Embryonic facial prominence (tissue), 1 donor: ENCODE measurements around the gene EIF4G3.
"Not testable (repeated sequence)": the region's sequence is repeated elsewhere in the genome, so short reads cannot be mapped to it uniquely, and the experiment has no call there.

Experiments
- DNase-seq: peaks from one replicate; pipeline ENCODE4 v3.0.0-alpha.2; 2016; ENCODE audit errors: extremely low spot score

Gene EIF4G3

DNA sequence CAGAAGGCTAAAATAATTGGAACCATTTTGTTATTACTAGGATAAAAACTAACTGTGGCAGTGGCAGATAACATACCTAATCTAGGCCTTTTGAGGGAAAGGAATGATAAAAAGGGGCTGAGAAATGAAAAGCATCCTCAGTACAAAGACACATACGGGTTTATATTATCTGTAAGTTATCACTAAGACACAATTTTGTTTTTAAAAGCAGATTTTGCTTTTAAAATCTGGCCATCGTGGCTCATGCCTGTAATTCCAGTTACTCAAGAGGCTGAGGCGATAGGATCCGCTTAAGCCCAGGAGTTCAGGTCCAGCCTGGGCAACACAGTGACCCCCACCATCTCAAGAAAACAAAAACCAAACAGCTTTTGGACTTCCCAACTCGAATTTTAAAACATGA lies 364.8 kb downstream of the EIF4G3 start:
- no peak for DNase-seq

DNA sequence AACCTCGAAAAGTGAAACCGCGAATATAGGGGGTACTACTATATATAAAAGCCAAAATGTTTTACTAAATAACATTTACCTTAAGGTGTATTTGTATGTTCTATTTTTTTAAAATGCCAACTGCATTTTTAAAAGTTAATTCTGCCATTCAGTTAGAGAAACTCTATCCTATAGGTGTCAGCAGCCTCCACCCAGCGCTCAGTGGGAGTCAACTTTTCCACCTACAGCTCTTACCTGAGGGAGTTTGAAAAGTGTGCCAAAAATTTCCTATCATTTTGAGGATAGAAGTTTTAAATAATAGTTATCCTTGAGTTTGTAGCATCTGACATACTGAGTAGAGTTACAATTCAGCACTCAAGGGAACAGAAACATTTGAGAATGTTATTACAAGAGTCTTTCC lies 383.5 kb downstream of the EIF4G3 start:
- DNase-seq: no peak

DNA sequence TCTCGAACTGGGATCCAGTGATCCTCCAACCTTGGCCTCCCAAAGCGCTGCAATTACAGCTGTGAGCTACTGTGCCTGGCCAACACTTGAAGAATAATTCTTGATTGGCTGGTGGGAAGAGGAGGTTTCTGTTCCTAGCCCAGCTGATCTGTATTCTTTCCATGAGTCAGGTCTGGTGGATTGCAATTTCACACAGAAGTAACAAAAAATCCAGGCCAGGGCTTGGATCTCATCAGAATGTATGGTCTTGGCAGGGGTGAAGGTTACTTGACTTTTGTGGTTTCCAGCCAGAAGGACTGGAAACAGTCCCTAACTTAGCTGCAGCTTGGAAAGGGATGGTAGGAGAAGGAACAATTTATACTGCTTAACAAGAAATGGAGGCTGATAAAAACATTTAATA lies 384.5 kb downstream of the EIF4G3 start:
- no peak for DNase-seq

DNA sequence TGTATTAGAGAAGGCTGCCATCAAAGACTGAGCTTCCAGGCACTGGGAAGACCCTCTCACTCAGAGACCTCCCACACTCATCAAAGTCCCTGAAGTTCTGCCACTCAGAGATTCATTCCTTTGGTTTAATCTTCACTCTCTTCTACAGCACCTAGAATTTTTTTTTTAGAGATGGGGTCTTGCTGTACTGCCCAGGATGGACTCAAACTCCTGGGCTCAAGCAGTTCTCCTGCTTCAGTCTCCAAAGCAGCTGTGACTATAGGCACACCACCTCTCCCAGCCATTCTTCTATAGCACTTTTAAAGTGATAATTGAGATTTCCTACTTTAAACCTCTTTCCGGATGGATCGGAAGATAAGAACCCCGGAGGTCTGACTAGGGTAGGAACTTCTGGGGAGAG lies 385.9 kb downstream of the EIF4G3 start:
- DNase-seq: no peak

DNA sequence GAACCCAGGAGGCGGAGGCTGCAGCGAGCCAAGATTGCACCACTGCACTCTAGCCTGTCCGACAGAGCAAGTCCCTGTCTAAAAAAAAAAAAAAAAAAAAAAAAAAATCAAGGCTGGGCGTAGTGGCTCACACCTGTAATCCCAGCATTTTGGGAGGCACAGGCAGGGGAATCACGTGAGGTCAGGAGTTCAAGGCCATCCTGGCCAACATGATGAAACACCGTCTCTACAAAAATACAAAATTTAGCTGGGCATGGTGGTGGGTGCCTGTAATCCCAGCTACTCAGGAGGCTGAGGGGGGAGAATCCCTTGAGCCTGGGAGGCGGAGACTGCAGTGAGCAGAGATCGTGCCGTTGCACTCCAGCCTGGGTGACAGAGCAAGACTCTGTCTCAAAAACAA lies 387.1 kb downstream of the EIF4G3 start:
- DNase-seq: not testable (repeated sequence)

DNA sequence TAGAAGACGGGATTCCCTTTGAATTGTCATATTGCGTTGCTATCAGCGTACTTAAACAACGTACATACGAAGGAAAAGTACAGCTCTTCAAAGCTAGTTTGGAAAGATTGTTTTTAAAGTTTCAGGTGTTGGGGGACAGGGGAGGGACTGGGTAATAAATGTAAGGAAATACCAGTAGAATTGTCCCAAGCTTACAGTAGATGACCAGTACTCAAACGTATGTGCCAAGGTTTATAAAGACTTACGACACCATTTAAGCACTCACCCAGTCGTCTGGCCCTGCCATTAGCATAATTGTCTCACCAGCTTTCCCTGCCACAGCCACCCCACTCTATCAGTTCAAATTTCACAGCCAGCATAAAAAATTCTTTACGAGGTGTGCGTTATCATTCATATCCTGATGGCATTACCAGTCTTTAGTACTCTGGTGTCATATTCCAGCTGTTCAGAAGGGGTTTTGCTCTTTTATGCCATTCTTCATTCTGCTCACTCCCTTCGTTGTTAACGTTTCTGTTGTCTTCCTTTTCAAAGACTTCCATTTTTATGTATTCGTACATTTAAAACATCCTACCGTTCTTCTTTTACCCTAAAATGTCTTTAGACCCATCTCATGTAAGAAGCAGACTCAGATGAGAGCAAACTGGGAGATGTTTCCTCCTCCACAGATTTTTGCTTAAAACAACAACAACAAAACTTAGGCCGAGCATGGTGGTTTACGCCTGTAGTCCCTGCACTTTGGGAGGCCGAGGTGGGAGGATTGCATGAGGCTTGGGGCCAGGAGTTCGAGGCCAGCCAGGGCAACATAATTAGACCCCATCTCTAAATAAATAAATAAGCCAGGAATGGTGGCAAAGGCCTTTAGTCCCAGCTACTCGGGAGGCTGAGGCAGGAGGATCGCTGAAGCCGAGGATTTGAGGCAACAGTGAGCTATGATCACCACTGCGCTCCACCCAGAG lies 388.6 kb downstream of the EIF4G3 start:
- DNase-seq: no peak

DNA sequence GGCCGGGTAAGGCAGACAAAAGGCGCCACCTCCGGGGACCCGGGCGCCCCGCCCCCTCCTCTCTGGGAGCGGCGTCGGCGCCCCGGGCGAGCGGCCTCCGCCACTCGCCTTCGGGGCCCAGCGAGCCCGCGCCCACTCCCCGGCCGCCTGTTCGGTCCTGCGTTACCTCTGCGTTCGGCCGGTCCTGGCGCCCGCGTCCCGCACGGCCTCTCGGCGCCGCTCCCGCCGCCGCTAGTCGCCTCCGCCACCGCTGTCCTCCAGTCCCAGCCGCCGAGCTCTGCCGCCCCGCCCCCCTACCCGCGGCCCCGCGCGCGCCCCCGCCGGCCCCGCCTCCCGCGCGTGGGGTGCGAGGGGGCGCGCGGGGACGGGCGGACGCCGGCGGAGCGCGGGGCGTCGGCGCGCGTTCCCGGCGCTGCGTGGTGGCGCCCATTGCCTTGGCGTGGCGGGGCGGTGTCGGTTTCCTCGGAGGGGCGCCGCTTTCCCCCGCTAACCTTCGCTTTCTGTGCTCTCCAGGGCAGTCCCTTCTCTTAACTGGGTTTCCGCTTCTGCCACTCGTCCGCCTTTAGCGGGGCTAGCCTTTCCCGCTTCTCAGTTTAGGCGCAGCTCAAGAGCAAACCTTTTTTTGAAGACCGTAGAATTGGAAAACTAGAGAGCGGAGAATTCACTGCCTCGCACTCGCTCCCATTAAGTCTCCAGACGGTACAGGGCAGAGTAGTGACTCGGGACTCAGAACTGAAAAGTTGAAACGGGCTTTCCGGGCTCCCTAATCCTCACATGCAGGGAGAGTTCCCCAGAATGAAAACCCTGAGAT lies 389.5 kb downstream of the EIF4G3 start, which contains the start of gene HP1BP3:
TSS of gene HP1BP3 (minus strand) at position 279 of the 811 bp plus-strand sequence. CDS start 6,867 bp downstream, outside the sequence.
- DNase-seq: peak; percentile 45

DNA sequence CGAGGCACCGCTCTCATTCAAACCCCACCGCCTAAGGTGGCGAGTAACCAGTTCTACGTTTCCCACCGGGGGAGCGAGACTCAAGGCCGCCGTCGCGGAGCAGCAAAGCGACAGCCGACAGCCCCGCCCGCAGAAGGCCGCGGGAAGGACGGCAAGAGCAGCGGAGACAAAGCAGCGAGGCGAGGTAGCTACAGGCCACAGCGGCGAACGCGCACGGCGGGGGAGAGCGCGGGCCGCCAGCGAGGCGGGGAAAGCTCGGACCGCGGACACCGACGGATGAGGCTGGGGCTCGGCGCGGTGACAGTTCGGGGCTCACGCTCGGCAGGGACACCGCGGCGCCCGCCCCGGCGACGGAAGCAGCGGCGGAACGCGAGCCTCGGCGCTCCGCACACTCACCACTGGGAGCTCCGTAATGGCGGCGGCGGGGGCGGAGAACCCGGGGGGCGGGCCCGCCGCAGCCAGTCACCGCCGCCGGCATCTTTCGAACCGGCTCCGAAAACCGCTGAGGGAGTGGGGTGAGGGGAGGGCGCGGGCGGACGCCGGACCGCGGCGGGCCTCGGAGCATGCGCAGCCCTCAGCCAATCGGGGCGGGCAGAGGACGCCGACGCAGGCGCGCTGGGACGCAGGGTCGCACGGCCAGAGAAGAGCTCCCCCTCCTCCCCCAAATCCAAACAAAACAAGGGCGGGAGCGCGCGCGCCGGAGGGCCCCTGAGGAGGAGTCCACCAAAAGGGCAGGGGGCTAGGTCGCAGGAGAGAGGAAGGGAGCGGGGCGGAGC lies 390.3 kb downstream of the EIF4G3 start:
- peak; percentile 87 for DNase-seq

DNA sequence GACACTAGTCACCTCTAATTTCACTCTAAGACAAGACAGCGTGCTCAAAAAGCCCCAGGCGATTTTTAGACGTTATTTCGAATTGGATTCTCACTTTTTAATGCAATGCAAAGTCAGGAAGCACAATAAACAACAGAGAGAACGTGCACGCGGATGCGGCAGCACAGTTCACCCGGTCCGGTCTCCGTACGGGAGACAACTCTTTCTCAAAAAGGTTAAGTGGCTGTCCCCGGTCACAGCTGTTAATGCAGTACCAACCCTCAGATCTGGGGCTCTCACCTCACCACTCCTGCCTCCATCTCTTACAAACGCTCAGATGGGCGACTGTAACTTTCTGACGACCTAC lies 390.8 kb downstream of the EIF4G3 start:
- no peak for DNase-seq

DNA sequence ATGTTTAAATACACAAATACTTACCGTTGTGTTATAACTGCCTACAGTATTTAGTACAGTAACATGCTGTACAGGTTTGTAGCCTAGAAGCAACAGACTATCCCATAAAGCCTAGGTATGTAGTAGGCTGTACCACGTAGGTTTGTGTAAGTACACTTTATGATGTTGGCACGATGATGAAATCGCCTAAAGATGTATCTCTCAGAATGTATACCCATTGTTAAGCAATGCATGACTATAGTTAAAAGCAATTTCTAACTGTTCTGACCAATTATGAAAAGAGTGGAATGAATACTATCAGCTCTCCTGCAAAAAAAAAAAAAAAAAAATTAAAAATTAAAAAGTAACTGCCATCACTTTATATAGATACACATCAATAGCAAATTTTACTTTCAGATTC lies 401.0 kb downstream of the EIF4G3 start:
- no peak for DNase-seq

DNA sequence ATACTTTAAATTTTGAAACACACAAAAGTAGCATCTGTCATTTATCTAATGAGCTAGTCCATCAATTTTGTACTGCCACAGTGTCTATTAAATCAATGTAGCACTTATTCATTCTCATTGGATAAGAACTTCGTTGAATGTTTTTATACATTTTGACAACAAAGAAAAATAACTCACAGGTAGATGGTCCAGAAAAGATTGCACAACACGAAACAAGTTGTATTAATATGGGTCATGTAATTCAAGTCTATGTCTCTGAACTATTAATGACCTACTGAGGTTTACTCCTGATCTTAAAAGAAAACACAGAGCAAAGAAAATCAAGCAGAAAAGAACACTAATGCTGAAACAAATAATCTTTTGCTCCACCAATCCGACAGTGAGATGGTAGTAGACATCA lies 404.9 kb downstream of the EIF4G3 start:
- no peak for DNase-seq

DNA sequence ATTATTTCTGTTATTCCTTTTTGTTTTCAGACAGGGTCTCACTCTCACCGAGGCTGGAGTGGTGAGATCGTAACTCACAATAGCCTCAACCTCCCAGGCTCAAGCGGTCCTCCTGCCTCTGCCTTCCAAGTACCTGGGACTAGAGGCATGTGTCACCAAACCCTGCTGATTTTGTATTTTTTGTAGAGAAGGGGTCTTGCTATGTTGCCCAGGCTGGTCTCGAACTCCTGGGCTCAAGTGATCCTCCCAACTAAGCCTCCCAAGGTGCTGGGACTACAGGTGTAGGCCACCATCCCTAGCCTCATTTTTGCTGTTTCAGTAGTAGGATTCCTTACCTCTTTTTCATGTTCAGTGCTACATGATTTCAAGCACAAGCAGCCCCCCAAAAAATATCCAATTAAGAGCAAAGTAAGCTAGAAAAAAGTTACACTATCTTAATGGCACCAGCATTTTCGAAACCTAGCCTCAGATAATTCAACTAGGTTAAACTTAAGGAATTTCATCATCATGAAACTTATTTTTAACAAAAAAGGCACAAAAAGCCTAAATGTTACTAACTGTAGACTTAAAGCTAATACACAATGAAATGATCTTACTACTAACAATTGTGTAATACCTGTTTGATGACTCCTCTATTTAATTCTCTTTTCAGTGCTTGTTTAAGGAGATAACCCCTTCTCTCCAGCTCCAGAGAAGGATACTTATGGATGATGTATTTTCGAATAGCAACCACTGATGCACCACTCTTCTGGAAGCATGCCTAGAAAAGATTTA lies 406.2 kb downstream of the EIF4G3 start:
- DNase-seq: no peak

DNA sequence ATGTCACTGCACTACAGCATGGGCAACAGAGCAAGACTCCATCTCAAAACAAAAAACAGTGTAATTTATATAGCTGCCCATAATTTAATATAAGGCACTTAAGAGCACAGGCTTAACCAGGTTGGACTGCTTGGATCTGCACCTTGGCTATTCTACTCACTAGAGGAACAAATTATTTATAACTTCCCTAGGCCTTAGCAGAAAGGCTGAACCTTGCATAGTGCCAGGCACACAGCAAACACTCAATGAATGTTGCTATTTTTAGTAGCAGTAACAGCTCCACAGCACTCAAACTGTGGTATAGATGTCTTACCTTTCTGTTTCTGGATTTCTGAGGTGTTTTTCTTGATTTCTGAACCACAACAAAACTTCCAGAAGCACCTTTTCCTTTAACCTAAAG lies 409.4 kb downstream of the EIF4G3 start:
- no peak for DNase-seq

DNA sequence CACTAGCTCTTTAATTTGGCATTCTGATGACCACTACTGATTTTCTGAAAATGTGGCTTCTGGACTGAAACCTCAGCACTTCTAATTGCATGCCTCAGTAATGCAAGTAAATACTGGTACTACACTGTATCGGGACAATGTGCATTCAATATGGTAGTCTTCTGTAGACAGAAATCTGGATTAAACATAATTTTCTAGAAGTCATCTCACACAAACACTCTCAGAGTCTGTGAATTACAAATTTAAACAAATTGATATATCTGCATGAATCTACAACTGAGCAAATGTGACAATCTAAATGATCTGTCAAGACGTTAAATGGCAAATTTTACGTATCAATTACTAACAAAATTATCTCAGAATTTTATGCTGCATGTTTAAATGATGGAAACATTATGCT lies 413.3 kb downstream of the EIF4G3 start:
- no peak for DNase-seq

DNA sequence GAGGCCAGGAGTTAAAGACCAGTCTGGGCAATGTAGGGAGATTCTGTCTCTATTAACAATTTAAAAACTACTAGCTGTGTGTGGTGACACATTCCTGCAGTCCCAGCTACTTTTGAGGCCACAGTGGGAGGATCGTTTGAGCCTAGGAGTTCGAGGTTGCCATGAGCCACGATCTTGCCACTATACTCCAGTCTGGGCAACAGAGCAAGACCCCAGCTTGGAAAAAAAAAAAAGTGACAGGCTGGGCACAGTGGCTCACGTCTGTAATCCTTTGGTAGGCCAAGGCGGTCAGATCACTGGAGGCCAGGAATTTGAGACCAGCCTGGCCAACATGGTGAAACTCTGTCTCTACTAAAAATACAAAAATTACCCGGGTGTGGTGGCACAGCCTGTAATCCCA lies 416.4 kb downstream of the EIF4G3 start:
- DNase-seq: no peak
